HG03575 (cell line): Measurements from ENCODE around the gene DIPK1B.
"Not testable (repeated sequence)": the region's sequence is repeated elsewhere in the genome, so short reads cannot be mapped to it uniquely, and the experiment has no call there.

Source experiments
- ATAC-seq: cut with Tn5 transposase; IDR thresholded peaks from one replicate; pipeline ENCODE4 v1.9.1; 2021; ENCODE audit not compliant: unreplicated experiment, insufficient number of reproducible peaks, low FRiP score; ENCODE audit errors: extremely low read depth

DIPK1B gene

DNA sequence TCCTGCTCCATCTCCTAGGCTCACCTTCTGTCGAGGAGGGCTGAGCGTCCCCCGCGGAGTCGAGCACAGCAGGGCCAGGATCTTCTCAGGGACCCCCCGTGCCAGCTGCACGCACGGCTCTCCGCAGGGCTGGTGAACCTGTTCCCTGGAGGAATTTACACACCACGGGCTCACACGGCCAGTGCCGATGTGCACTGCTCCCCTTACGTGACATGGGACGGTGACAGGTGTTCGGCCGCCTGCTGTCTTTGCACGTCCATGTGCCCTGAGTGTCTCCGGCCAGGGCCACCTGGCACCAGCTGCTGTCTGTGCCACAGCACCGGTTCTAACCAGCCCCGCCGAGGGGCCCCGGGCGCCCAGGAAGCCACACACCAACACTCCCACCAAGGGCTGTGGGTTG is 16.4 kb upstream of the DIPK1B start:
- no peak for ATAC-seq

DNA sequence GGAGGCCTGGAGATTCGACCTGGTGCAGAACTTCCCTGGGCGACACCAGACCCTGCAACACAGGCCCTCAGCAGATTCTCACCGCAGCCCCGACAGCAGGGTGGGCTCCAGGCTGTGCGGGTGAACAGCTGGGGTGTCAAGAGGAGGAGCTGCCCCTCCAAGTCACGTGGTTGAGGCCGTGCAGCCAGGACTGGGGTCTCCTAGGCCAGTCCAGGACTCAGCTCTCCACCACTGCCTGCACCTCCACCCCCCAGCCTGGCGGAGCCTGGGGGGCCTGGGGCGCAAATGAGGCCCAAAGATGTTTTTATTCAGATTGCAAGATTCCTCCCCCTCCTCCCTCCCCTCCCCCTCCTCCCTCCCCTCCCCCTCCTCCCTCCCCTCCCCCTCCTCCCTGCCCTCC is 15.9 kb upstream of the DIPK1B start:
- no peak for ATAC-seq

DNA sequence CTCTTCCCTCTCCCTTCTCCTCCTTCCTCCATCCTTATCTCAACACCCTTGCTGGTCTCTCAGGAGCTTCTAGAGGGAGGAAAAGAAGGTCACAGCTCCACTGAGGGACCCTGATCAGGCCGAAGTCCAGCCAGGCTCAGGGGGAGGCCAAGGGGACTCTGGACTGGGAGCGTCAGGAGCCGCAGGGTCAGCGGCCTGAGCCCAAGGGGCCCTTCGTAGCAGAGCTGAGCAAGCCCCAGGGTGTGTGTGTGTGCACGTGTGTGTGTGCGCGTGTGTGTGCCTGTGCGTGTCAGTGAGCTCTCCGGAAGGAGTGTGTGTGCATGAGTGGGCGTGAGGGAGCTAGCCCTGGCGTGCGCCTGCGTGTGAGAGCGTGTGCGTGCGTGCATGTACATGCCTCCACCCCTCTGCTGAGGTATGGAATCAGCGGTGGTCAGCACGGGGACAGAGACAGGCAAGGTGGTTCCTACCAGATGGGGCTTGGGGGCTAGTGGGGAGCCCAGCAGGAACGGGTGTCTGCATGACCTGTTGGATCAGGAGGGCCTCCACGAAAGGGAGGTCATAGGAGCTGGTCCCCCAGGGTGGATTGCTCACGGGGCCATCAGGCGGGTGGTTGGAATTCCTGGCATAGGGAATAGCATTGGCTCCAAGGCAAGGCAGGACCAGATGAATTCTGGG is 15.1 kb upstream of the DIPK1B start:
- ATAC-seq = no peak

DNA sequence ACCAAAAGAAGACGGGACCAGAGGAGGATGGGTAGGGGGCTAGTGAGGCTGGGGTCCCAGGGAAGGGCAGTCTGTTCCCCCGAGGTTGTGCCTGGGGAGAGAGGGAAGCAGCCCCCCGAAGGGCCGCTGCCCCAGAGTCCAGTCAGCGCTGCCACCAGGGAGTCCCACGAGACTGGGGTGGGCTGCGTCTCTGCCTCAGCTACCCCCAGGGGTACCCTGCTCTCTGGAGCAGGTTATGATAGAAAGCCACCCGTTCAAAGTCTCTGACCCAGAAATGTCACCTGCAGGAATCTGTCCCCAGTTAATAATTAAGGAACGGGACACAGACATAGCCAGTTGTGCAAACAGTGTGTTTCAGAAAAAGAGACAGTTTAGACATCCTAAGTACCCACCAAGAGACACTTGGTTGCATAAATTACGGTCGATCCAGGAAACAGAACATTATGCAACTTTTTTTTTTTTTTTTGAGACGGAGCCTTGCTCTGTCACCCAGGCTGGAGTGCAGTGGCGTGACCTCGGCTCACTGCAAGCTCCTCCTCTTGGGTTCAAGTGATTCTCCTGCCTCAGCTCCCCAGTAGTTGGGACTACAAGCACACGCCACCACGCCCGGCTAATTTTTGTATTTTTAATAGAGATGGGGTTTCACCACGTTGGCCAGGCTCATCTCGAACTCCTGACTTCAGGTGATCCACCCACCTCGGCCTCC is 14.4 kb upstream of the DIPK1B start:
- ATAC-seq = no peak

DNA sequence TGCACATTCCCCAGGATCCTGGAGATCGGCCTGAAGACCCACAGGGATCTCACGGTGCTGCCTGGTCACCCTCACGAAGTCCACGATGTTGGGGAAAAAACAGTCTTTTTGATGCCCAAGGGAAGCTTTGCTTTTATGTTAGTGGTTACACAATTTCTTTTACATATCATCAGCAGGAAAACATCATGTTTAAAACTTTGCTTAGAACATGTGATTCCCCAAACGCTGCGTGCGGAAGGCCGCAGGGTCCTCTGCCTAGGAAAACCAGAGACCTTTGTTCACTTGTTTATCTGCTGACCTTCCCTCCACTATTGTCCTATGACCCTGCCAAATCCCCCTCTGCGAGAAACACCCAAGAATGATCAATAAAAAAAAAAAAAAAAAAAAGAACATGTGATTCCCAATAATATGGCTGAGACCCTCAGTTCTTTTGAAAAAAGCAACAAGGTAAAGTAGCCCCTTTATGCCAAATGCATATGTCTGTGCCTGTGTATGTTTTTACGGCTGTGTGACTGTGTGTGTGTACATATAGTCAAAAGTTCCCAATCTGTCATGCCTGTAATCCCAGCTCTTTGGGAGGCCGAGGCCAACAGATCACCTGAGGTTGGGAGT is 13.6 kb upstream of the DIPK1B start:
- ATAC-seq = no peak

DNA sequence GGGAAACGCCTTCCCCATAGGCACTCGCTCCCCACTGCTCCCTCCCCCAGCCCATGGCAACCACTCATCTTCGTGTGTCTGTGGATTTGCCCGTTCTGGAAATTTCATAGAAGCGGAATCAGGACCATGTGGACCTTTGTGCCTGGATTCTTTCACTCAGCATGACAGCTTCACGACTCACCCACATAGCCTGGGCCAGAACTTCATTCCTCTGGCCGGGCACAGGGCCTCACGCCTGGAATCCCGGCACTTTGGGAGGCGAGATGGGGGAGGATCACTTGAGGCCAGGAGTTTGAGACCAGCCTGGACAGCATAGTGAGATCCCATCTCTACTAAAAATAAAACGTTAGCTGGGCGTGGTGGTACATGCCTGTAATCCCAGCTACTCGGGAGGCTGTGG is 12.1 kb upstream of the DIPK1B start:
- ATAC-seq = no peak

DNA sequence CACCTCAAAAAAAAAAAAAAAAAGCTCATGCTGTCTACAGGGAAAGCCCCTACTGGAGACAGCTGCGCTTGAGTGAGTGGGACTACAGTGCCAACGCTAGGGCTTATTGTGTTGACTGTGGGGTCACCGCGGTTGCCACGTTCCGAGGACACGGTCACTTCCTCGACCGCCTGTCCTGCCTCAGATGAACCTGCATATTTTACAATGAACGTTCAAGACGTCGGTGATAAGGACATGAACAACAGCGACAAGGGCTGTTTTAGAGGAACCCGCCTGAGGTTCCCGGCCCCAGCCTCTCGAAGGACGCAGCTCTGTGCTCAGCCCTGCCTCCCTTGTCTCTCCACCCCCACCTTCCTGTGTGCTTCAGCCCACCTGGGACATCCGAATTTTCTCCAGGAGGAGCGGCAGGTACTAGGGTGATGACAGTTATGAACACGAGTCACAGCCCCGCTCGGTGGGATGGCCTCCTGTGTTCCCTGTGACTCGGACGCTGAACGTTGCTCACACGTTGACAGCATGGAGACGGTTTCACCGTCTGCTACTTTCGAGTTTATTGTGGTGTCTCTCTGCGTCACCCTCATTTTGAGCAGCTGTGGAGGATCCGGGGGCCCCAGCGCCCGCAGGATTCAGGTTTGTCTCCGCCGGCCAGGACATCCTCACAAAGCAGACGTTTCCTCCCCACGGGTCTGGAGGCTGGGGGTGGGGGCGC is 11.3 kb upstream of the DIPK1B start:
- ATAC-seq = no peak

DNA sequence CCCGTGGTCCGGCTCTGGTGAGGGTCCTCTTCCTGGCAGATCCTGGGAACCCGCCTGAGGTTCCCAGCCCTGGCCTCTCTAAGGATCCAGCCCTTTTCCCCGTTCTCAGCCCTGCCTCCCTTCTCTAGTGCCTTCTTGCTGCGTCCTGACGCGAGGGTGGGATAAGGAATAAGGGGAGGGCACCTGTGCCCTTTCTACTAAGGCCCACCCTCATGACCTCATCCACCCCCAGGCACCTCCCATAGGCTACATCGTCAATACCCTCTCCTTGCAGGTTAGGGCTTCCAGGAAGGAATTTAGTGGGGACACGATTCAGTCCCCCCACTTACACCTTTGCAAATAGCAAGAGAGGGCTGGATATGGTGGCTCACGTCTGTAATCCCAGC is 10.7 kb upstream of the DIPK1B start:
- ATAC-seq = no peak

DNA sequence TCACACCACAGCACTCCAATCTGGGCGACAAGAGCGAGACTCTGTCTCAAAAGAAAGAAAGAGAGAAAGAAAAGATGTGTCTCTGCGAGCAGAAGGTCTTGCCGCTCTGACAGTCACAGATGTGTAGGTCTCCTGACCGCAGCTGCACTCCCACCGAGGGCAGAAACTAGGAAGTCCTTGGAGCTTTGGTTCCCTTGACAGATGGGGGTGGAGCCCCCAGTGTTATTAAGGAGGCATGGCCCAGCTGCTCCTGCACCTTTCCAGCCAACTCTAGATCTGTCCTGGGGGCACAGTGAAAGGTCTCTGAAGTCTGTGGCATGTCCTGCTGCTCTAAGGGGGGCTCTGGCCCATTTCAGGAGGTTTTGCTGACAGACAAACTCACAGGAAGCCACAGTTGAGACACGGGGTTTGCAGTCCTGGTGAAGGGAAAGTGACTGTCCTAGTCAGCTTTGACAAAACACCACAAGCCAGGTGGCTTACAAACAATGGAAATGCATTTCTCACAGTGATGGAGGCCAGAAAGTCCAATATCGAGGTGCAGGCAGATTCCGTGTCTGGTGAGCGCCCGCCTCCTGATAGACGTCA is 9.0 kb upstream of the DIPK1B start:
- no peak for ATAC-seq

DNA sequence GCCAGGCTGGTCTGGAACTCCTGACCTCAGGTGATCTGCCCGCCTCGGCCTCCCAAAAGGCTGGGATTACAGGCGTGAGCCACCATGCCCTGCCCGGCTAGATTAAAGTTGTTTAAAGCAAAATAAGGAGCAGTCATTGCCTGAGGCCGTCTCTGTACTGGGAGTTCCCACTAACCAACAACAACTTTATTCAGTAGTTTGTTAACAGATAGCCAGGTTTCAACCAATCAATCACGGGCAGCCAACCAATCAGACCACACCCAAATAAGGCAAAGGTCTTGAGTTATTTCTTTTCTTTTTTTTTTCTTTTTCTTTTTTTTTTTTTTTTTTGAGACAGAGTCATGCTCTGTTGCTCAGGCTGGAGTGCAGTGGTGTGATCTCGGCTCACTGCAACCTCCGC is 7.6 kb upstream of the DIPK1B start:
- not testable (repeated sequence) for ATAC-seq

DNA sequence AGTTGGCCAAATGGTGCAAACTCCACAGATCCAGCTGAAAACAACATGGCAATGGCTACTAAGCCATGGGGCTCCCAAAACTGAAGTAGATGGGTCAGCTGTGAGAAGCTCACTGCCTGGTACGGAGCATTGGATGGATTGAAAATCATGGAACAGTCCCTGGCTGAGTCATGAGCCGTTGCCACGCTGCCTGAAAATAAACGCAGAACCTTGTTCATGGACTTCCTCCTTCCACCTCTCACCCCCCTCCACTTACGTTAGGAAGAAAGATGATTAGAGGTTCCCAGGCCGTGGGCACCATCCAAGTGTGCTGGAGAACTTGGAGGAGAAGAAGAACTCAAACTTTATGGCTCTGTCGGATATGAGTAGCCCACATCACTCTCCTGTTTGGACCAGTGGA is 6.8 kb upstream of the DIPK1B start:
- no peak for ATAC-seq

DNA sequence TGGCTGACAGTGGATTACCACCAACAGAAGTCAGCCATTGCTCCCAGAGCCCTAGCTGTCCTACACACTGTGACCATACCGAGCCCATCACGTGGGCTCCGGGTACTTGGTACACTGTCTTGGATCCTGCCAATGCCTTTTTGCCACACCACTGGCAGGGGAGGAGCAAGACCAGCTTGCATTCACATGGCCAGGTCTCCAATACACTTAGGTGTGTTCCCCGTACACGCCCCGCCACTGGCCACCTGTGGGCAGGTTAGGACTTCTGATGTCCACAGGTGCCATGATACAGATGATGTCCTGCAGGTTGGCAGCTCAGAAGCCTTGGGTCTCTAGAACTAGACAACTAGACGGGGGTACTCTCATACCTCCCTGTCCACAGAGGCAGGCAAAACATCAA is 5.4 kb upstream of the DIPK1B start:
- no peak for ATAC-seq

DNA sequence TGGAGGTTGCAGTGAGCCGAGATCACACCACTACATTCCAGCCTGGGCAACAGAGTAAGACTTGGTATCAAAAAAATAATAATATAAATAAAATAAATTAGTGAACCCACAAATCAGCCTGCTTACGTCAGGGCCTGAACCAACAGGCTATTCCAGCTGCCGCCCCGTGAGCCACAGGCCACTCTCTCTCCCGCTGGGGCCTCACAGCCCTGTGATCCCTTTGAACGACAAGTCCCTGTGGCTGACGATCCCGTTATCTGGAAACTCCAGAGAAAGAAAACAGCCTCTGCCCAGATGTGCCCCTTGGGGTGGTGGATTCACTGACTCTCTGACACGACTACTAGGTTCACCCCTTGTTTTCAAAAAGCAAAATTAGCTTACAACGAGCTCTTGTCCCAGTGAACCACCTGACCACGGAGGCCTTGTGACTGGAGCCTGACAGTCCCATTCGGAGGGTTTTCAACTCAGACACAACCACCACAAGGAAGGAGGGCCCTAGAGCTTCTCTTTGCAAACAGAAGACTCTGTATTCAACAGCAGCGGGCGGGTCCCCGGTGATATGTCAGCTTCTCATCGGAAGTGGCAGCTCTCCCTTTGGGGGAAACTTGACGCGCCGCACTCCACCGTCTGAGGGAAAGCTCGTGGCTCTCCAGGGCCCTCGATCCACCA is 4.4 kb upstream of the DIPK1B start:
- ATAC-seq = no peak

DNA sequence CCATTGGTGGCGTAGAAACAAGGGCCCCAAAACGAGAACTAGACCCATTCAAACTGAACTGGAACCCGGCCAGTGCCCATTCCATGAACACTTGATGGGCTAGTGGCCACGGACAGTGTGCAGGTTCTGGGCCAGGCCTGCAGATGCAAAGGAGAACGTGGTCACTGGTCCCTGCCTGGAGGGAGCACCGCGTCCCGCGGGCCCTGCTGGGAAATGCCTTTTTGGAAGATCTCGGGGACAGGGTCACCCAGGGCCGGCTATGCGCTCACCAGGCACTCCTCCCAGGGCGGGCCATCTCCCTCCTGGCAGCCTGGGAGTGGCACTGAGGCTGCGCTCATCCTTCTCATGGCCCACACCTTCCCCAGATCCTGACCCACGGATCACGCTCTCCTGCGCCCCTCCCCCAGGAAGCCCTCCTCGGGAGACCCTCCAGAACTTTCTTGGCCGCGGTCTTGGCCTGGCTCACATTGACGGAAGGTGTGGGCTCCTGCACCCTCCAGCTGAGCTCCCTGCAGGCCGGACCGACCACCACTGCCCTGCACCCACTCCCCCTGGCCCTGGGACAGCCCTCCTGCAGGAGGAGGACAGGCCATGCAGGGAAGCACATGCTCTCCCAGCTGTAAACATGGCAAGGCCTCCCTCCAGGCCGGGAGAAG is 2.8 kb upstream of the DIPK1B start:
- no peak for ATAC-seq

DNA sequence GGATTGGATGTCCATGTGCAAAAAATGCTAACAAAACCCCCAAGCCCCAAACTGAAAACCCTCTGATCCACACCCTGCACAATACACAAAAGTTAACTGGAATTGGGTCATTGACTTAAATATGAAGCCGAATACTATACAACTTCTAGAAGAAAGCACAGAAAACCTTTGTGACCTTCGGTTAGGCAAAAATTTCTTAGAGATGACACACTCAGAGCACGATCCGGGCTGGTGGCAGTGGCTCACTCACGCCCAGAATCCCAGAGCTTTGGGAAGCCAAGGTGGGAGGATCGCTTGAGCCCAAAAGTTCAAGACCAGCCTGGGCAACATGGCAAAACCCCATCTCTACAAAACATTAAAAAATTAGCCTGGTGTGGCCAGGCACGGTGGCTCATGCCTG is 1.8 kb upstream of the DIPK1B start:
- no peak for ATAC-seq

DNA sequence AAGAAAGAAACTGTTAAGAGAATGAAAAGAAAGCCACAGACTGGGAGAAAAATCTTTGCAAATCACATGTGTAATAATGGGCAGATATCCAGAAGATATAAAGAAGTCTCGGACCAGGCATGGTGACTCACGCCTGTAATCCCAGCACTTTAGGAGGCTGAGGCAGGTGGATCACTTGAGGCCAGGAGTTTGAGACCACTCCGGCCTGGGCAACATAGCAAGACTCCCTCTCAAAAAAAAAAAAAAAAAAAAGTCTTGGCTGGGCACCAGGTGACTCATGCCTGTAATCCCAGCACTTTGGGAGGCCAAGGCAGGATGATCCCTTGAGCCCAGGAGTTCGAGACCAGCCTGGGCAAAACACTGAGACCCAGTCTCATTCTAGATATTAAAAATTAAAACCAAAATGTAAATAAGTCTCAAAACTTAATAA is 1.1 kb upstream of the DIPK1B start:
- ATAC-seq = not testable (repeated sequence)

DNA sequence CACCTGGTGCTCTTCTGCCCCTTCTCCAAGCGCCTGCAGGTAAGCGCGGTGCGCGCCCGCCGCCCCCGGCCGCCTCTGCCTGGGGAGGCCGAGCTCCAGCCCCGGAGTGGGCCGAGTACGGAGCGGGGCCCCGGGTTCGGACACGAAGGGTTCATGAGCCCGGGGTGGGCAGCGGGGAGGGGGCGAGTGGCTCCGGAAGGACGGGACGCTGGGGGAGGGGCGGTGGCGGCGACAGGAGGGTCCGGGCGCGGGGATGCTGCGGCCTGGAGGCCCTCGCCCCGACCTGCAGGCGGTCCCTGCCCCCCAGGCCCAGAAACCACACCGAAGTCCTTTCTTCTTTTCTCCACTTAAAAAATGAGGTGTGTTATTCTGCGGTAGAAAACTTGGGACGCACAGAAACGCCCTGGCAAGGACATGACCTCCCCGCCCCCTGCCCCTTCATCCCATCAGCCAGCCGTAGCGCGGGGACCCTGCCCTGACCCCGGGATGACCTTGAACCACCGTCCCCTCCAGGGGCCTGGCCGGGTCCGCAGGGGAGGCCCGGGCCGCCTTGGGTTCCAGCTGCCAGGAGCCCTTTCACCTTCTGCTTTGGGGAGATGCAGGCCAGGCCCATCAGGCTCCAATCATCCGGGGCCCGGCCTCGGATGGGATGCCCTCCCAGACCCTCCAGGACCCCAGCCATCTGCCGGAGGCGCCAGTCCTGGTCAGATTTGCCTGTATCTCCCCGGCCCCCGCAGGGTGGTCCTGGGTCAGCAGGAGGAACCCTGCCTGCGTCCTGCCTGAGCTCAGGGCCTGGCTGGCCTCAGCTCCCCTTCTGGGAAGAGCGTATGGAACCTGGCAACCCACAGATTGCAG is 545 bp downstream of the DIPK1B start:
- no peak for ATAC-seq

DNA sequence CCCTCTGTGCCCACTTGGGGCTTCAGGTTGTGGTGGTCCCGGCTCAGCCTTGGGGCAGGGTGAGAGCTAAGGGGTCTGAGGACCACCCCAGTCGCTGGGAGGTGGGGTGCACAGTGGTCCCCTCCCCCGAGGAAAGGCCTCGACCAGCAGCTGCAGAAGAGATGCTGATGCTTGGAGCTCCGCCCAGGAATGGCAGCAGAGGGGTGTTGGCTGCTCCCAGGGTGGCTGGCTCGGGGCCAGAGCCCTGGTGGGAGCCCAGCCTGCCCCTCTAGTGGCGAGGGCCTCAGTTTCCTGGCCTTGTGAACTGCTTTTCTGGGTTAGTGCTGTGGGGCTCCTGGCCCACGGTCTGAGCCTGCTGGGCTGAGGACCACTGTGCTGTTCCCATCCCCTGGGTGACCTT is 1.2 kb downstream of the DIPK1B start:
- no peak for ATAC-seq
